Breast epithelium (tissue), 3 donors: ENCODE results near the gene PRRC2C.

ENCODE experiments used
- CTCF ChIP-seq, 3 donors: fragments of 450-650 bp; IDR thresholded peaks; one replicate each; pipeline ENCODE4 v1.5.1; 2016 to 2017; ENCODE audit warnings: antibody characterized with exemption in 3 of 3, mild to moderate bottlenecking in 3 of 3, moderate library complexity in 3 of 3
- POLR2A ChIP-seq: fragments of 450-650 bp; IDR thresholded peaks from one replicate; pipeline ENCODE4 v1.6.1; 2016; ENCODE audit warnings: antibody characterized with exemption, mild to moderate bottlenecking, moderate library complexity
- POLR2AphosphoS5 ChIP-seq, 3 donors: sonication (generic); formaldehyde crosslinking; IDR thresholded peaks; one replicate each; pipeline ENCODE4 v1.6.1; 2017; ENCODE audit warnings: antibody characterized with exemption in 3 of 3

- TF ChIP-seq CTCF (IDR thresholded peaks at IDR 0.05) (no peak), POLR2AphosphoS5 (IDR thresholded peaks at IDR 0.05) (no peak), POLR2A (no peak)
Measured at GRCh38 chr1:171628225-171628624, 142.9 kb downstream of the PRRC2C start.
